Amniotic epithelial cell (primary cell): Measurements from ENCODE around the gene KNTC1.
"Not testable (repeated sequence)": the region's sequence is repeated elsewhere in the genome, so short reads cannot be mapped to it uniquely, and the experiment has no call there.

Experiments used
- DNase-seq: peaks from one replicate; pipeline ENCODE4 v3.0.0-alpha.2; 2010; ENCODE audit warnings: low read depth

Gene KNTC1

DNA sequence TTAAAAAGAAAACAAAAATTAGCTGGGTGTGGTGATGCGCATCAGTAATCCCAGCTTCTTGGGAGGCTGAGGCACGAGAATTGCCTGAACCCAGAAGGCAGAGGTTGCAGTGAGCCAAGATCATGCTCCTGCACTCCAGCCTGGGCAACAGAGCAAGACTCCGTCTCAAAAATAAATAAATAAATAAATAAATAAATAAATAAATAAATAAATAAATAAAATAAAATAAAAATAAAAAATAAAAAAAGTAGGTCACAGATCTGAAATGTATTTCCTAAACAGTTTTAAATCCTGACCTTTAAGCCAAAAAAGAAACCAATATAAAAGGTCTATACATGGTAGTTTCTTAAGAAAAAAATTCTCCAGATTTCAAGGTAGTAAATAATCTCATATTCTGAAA is 14.0 kb upstream of the KNTC1 start:
- DNase-seq = not testable (repeated sequence)

- DNase-seq = no peak
Observed at GRCh38 chr12:122513660-122514059, 13.4 kb upstream of the KNTC1 start.

- no peak for DNase-seq
Observed at GRCh38 chr12:122515275-122515674, 11.8 kb upstream of the KNTC1 start.

DNA sequence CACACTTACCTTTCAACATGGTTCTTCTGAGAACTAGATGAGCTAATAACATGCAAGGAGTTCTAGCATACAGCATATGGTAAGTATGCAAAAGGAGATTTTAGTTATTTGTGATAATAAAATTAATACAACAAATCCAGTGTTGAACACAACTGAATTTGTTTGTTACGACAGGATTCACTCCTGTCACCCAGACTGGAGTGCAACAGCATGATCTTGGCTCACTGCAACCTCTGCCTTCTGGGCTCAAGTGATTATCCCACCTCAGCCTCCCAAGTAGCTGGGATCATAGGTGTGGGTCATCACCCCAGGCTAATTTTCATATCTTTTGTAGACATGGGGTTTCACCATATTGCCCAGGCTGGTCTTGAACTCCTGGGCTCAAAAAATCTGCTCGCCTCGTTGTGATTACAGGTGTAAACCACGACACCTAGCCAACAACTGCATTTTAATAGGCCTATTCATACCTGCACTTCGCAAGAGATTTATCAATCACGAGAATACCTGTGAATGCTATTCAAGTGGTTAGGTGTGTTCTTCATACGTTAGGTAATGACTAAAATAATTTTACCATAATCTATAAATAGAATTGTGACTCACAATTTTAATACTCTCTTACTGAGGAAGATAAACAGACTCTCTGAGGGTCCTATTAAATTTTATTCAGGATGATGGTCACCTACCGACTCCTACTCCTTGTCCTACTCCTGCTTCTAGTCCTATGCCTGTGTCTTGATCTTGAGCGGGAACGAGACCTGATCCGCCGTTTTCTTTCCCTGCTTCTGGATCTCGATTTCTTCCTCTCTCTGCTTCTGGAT is 10.3 kb upstream of the KNTC1 start:
- no peak for DNase-seq

GRCh38 chr12:122517877-122518276 is 9.2 kb upstream of the KNTC1 start:
- DNase-seq = peak; percentile 99

DNA sequence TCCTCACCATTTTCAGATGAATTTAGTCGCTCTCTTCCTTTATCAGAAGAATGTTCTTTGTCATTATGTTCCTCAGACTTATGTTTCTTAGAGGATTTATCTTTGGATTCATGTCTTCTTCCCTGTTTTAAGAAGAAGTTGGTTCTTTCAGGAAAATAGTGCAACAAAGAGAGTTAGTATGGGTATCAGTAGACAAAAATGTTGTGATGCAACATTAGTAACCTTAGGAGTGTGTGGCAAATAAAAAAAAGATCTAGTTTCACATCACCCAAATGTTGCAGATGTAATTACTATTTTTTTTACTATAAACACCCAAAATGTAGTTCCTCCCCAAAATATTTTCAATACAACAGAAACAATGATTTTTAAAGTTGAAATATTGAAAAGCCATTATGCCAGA is 8.1 kb upstream of the KNTC1 start:
- peak; percentile 25 for DNase-seq

DNA sequence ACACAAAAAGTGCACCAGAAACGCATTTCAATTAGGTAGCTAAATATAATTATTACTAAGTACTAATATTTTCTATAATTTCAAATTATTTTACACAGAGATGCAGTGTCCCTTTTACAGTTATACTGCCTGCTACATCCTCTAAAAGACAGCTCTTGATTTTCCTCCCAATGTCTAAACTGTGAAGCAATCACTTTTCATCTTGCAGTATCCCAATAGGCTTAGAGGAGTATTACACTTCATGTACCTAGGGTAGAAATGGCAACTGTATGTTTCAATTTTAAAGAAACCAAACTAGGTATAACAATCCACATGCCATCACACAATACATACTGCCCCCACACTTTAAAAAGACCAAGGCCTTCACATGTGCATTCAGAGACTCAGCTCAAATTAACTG is 7.6 kb upstream of the KNTC1 start:
- DNase-seq = no peak

- DNase-seq = no peak
Observed at GRCh38 chr12:122520676-122521075, 6.4 kb upstream of the KNTC1 start.

DNA sequence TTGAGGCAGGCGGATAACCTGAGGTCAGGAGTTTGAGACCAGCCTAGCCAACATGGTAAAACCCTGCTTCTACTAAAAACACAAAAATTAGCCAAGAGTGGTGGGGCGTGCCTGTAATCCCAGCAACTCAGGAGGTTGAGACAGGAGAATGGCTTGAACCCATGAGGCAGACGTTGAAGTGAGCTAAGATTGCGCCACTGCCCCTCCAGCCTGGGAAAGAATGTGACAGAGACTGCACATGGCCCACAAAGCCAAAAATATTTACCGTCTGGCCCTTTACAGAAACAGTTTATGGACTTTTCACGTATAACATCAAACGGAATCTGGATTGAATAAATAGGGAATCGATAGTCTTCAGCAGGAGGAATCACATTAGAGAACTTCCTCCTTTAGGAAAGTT is 3.8 kb upstream of the KNTC1 start:
- peak; percentile 78 for DNase-seq

DNA sequence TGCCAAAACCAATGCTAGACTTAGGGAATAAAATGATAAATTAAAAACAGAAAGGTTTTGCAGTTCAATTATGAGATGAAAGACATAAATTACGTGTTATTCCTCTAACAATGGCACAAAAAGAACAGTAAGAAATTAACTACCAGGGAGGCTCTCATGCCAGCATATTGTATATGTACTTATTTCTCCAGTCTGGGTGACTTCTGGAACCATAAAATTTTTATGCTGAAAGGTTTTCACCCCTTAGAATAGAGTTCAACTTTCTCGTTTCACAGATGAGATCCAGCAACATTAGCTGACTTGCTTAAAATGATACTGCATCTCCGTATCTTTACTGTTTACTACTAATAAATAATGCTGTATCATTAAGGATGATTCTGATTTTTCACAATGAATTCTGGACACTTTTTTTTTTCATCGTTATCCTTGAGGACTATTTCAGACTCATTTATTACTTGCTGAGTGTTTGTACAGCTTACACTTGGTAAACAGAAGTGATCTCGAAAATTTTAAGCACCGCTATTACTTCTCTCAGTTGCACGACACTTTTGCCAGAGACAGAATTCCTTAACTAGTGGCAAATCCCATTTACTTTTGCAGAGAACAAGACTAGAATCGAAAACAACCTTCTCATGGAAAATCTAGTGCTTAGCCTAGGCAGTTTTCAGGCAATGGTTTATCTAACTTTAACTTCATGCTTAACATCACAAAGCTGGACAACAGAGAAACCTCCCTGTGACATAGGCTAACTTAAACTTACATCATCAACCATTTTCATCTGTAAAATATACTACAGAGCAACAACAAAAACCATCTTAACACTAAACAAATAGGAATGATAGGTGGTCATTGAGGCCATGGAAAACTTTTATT is 3.0 kb upstream of the KNTC1 start:
- no peak for DNase-seq

- DNase-seq = no peak
Observed at GRCh38 chr12:122527478-122527944, 462 bp downstream of the KNTC1 start.

DNA sequence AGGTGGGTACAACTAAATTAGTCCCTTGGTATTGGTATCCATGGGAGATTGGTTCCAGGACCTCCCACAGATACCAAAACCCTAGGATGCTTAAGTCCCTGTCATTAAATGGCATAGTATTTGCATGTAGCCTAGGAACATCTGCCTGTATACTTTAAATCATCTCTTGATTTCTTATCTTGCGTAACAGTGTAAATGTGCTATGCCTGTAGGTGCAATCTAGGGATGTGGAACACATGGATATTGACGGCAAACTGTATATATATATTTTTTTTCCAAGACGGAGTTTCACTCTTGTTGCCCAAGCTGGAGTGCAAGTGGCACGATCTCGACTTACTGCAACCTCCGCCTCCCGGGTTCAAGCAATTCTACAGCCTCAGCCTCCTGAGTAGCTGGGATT is 1.5 kb downstream of the KNTC1 start:
- no peak for DNase-seq

GRCh38 chr12:122528992-122529391 is 1.9 kb downstream of the KNTC1 start:
- DNase-seq = no peak

- DNase-seq = no peak
Observed at GRCh38 chr12:122533856-122534255, 6.8 kb downstream of the KNTC1 start.

- DNase-seq = no peak
Observed at GRCh38 chr12:122537021-122537420, 10.0 kb downstream of the KNTC1 start.

DNA sequence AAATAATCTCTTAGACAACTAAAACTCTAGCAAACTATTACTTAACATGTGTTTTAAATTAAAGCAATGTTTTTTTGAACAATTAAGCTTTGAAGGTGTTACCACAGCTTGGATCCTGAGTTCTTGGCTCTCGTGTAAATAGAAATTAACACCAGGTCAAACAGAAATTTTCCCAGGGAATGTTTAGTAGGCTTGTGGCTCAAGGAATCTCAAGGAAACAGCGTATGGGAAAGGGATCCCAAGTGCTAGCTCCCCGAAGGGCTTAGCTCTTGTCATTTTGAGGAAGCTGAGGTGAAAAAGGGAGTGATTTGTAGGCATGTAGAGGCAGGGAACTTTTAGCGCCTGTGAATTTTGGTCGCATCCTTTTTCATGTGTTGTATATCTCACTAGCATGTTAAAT is 11.4 kb downstream of the KNTC1 start:
- no peak for DNase-seq

- DNase-seq = no peak
Observed at GRCh38 chr12:122544537-122544936, 17.5 kb downstream of the KNTC1 start.

DNA sequence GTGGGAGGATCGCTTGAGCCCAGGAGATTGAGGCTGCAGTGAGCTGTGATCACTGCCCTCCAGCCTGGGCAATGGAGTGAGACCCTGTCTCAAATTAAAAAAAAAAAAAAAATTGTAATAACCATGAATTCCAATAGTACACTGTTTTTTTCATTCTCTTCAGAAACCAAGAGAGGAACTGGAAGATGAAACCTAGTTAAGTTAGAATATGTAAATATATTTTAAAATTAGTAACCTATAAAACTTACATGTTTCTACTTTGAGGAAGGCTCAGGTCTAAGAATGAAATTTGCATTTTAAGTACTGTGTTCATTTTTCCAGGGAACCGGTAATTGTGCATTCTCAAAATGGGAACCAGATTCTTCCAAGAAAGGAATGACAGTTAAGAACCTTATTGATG is 18.8 kb downstream of the KNTC1 start:
- DNase-seq = no peak

- DNase-seq = peak; percentile 77
Observed at GRCh38 chr12:122547330-122547729, 20.3 kb downstream of the KNTC1 start.

GRCh38 chr12:122558745-122559641 is 31.9 kb downstream of the KNTC1 start:
- no peak for DNase-seq

DNA sequence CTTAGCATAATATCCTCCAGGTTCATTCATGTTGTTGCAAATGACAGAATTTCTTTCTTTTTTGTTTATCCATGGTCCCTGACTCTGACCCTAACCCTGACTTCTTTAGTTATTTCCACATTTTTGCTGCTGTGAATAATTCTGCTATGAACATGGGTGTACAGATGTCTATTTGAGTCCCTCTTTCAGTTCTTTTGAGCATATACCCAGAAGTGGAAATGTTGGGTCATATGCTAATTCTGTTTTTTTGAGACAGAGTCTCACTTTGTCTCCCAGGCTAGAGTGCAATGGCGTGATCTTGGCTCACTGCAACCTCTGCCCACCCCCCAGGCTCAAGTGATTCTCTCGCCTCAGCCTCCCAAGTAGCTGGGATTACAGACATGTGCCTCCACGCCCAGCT is 33.1 kb downstream of the KNTC1 start:
- DNase-seq = no peak

DNA sequence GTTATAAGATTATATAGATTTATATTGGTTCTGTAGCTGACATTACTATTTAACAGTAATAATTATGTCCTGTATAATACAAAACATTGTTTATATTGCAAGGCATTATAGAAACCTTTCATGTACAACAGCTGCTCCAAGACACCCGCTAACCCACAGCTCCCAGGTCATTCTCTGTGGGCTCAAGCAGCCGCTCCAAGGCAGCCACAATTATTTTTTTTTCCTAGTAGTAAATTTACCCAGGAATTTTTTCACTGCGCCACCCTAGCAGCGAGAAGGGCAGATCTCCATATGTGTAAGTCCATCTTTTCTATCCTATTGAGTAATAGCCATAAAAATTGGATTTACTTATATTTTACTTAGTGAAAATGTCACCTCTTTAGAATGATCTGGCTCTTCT is 36.3 kb downstream of the KNTC1 start:
- no peak for DNase-seq
